OCI-LY1 (cell line): Measurements from ENCODE around the gene CCDC9B.

Experiments used
- CTCF ChIP-seq: fragments of 200-600 bp; sonication (generic), shearing (Covaris generic); IDR thresholded peaks from 2 replicates; pipeline ENCODE4 v1.5.1; 2017; ENCODE audit warnings: mild to moderate bottlenecking, antibody characterized with exemption, low read length, moderate library complexity, mixed read lengths
- EZH2 ChIP-seq: fragments of 200-600 bp; sonication (generic), shearing (Covaris generic); IDR thresholded peaks from 2 replicates; pipeline ENCODE4 v1.8.0; 2017; ENCODE audit warnings: borderline replicate concordance, mixed run types, mild to moderate bottlenecking, antibody characterized with exemption, low read length, moderate library complexity, mixed read lengths

GRCh38 chr15:40310001-40310959 is 30.5 kb downstream of the CCDC9B start:
- no peak for TF ChIP-seq EZH2
- peak; percentile 89 for TF ChIP-seq CTCF
